HG03442 (cell line): ENCODE measurements around the gene CEND1.
A peak's percentile ranks its signal among the peaks of the same experiment; 100 is the strongest.

Source experiments
- ATAC-seq: cut with Tn5 transposase; IDR thresholded peaks from one replicate; pipeline ENCODE4 v1.9.1; 2021; ENCODE audit warnings: mild to moderate bottlenecking, moderate library complexity; ENCODE audit not compliant: unreplicated experiment

The CEND1 gene

GRCh38 chr11:789943-790342 is at the start of gene CEND1:
Gene CEND1, minus strand, starts transcription at chr11:790090. Its CDS starts 1,514 bp downstream, at chr11:788576.
- no peak for ATAC-seq

- ATAC-seq: no peak
These were observed 49.4 kb upstream of the CEND1 start for GRCh38 chr11:839280-839623.

- no peak for ATAC-seq
These were observed 48.8 kb upstream of the CEND1 start for GRCh38 chr11:838441-839279.

- ATAC-seq: no peak
These were observed 48.1 kb upstream of the CEND1 start for GRCh38 chr11:837990-838307.

GRCh38 chr11:837189-837989 is 47.5 kb upstream of the CEND1 start:
- ATAC-seq: no peak

- no peak for ATAC-seq
These were observed 46.8 kb upstream of the CEND1 start for GRCh38 chr11:836700-837099.

GRCh38 chr11:836274-836673 is 46.4 kb upstream of the CEND1 start:
- ATAC-seq: no peak

- ATAC-seq: no peak
These were observed 44.8 kb upstream of the CEND1 start for GRCh38 chr11:834371-835316.

GRCh38 chr11:833849-834311 is 44.0 kb upstream of the CEND1 start:
- ATAC-seq: no peak

GRCh38 chr11:833114-833791 is 43.4 kb upstream of the CEND1 start:
- ATAC-seq: peak; percentile 18

GRCh38 chr11:832529-833113 is 42.7 kb upstream of the CEND1 start, which contains the start of gene CD151:
Gene CD151, plus strand, starts transcription at chr11:832952. Its CDS starts 3,118 bp downstream, at chr11:836070.
- peak; percentile 37 for ATAC-seq

- no peak for ATAC-seq
These were observed 42.2 kb upstream of the CEND1 start for GRCh38 chr11:831961-832528.

- ATAC-seq: no peak
These were observed 41.4 kb upstream of the CEND1 start for GRCh38 chr11:831118-831864.

- no peak for ATAC-seq
These were observed 40.6 kb upstream of the CEND1 start for GRCh38 chr11:830295-831117.

- ATAC-seq: no peak
These were observed 40.0 kb upstream of the CEND1 start for GRCh38 chr11:829847-830294.

GRCh38 chr11:829176-829846 is 39.4 kb upstream of the CEND1 start:
- ATAC-seq: no peak

GRCh38 chr11:828506-829175 is 38.8 kb upstream of the CEND1 start:
- ATAC-seq: no peak
